ENCODE measurements around the gene FBXW11. TPM values are rescaled to one million over a fixed set of nuclear protein-coding genes. Genes with fewer than 3 reads are reported as not detected.
A peak's percentile ranks its signal among the peaks of the same experiment; 100 is the strongest.

FBXW11 gene
- total RNA-seq, 4 donors from 2014 or later: 35.9 to 111 (median 63.7) TPM

DNA sequence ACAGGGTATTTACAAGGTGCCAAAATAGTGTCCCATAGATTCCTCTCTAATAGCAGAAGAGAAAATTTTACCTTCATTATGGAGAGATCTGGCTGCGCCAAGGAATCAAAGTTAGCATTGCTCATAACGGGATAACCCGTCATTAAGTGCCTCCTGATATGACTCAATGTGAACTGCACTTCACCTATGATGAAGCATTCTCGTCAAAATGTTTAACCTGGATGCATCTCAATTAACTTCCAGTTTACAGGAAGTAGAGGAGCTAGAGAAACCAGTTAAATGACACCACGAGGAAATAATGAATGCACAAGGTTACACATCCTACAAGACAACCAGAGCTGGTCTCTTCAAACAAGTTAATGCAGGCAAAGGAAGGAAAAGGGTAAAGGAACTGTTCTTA lies 17.2 kb downstream of the FBXW11 start:
- H3K9me3 ChIP-seq: no peaks in the 10 kb centered on the region
- H3K27ac ChIP-seq: no peak overlapping the region
- no peaks in the 10 kb centered on the region for H3K36me3 ChIP-seq
- no peak overlapping the region for H3K4me3 ChIP-seq
- DNase-seq: no peak
- no peaks in the 10 kb centered on the region for H3K27me3 ChIP-seq
- no peaks in the 10 kb centered on the region for H3K4me1 ChIP-seq
- TF ChIP-seq POLR2A (IDR thresholded peaks at IDR 0.05) (no peak), CTCF (IDR thresholded peaks at IDR 0.05) (no peak)
- intact Hi-C loops (cut with DNase I; ENCODE audit: low total_unique reads): no loop called here

GRCh38 chr5:171986772-171987171 lies 19.7 kb downstream of the FBXW11 start:
- Histone ChIP-seq H3K4me3 (no peak overlapping the region), H3K27me3 (no peaks in the 10 kb centered on the region), H3K4me1 (no peaks in the 10 kb centered on the region), H3K27ac (no peak overlapping the region), H3K36me3 (no peaks in the 10 kb centered on the region), H3K9me3 (no peaks in the 10 kb centered on the region)
- TF ChIP-seq CTCF (IDR thresholded peaks at IDR 0.05) (no peak), POLR2A (IDR thresholded peaks at IDR 0.05) (no peak)
- DNase-seq: no peak
- intact Hi-C loops (cut with DNase I; ENCODE audit: low total_unique reads): no loop called here

DNA sequence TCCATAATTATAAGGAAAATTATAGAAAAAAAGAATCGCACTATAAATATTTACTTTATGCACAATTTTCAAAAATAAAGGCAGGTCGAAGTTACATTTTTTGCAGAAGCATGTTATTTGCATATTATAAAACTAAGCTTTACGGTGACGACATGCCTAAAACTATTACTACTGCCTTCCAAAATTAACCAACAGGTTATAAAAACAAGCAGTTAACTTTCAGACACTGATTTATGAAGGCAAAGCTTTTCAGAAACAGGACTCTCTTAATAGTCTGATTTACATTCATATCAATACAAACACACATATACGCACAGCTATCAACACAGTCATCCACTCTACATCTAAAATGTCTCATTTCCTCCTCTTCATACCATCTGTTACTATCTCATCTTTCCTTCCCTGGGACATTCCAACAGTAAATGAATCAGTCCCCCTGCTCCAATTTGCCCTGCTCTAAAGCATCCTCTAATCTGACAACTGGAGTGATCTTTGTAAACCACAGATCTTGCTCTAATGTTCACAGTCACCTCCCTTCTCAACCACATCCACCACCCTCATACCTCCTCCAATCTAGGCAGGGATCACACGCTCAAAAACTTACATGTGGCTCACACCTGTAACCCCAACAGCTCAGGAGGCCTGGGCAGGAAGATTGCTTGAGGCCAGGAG lies 21.6 kb downstream of the FBXW11 start:
- DNase-seq: no peak
- TF ChIP-seq CTCF (IDR thresholded peaks at IDR 0.05) (no peak), POLR2A (IDR thresholded peaks at IDR 0.05) (no peak)
- H3K27me3 ChIP-seq: no peaks in the 10 kb centered on the region
- intact Hi-C loops (cut with DNase I; ENCODE audit: low total_unique reads): no loop called here
- no peaks in the 10 kb centered on the region for H3K36me3 ChIP-seq
- no peak overlapping the region for H3K4me3 ChIP-seq
- peak overlapping the region; percentile 4 to 11 for H3K27ac ChIP-seq
- H3K4me1 ChIP-seq: no peaks in the 10 kb centered on the region
- no peaks in the 10 kb centered on the region for H3K9me3 ChIP-seq

DNA sequence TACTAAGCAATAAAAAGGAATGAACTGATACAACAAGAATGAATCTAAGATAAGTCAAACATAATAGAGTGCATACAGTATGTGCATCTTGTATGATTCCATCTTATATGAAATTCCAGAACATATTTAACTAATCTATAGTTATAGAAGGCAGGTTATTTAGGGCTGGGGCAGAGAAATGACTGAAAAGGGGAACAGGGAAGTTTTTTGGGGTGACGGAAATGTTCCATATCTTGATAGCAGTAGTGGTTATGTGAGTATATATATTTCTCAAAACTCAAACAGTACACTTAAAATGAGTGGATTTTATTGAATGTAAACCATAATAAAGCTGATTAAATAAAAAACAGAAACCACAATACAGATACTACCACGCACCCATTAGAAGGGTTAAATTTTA lies 24.6 kb downstream of the FBXW11 start:
- H3K9me3 ChIP-seq: peaks cover 0 to 5% of the 10 kb centered on the region in 2 donors
- H3K4me1 ChIP-seq: no peaks in the 10 kb centered on the region
- H3K4me3 ChIP-seq: no peak overlapping the region
- intact Hi-C loops (cut with DNase I; ENCODE audit: low total_unique reads): no loop called here
- DNase-seq: no peak
- H3K27me3 ChIP-seq: no peaks in the 10 kb centered on the region
- TF ChIP-seq POLR2A (IDR thresholded peaks at IDR 0.05) (no peak), CTCF (IDR thresholded peaks at IDR 0.05) (no peak)
- H3K27ac ChIP-seq: no peak overlapping the region
- H3K36me3 ChIP-seq: no peaks in the 10 kb centered on the region

- intact Hi-C loops (cut with DNase I; ENCODE audit: low total_unique reads): no loop called here
- H3K36me3 ChIP-seq: no peaks in the 10 kb centered on the region
Measured at GRCh38 chr5:171980792-171981191, 25.6 kb downstream of the FBXW11 start.

More at GRCh38 chr5:171980792-171981191, 25.6 kb downstream of the FBXW11 start:
- no peak overlapping the region for H3K27ac ChIP-seq
- H3K9me3 ChIP-seq: peaks cover 0 to 5% of the 10 kb centered on the region in 2 donors
- DNase-seq: no peak
- H3K27me3 ChIP-seq: no peaks in the 10 kb centered on the region
- no peak overlapping the region for H3K4me3 ChIP-seq
- peaks cover 0 to 6% of the 10 kb centered on the region in 2 donors for H3K4me1 ChIP-seq
- no peak for TF ChIP-seq CTCF (IDR thresholded peaks at IDR 0.05)
- no peak for TF ChIP-seq POLR2A (IDR thresholded peaks at IDR 0.05)
